ENCODE data around the gene LIF. TPM values are rescaled to one million over a fixed set of nuclear protein-coding genes. Genes with fewer than 3 reads are reported as not detected.

The LIF gene
- total RNA-seq, 1 donor, result 4.2 TPM

GRCh38 chr22:30261134-30261533 is 14.6 kb upstream of the LIF start:
- peaks cover 60% of the 10 kb centered on the region for H3K4me1 ChIP-seq (ENCODE audit: insufficient read depth, low read length)
- H3K9me3 ChIP-seq (ENCODE audit: low read depth, low read length), result no peaks in the 10 kb centered on the region
- no peaks in the 10 kb centered on the region for H3K27me3 ChIP-seq (ENCODE audit: insufficient read depth, low read length)
- H3K4me3 ChIP-seq (ENCODE audit: low read length), result no peak overlapping the region

- Histone ChIP-seq H3K27me3 (ENCODE audit: insufficient read depth, low read length) (no peaks in the 10 kb centered on the region), H3K4me3 (ENCODE audit: low read length) (no peak overlapping the region), H3K9me3 (ENCODE audit: low read depth, low read length) (no peaks in the 10 kb centered on the region), H3K4me1 (ENCODE audit: insufficient read depth, low read length) (peaks cover 59% of the 10 kb centered on the region)
Observed at GRCh38 chr22:30260682-30261081, 14.1 kb upstream of the LIF start.

GRCh38 chr22:30260276-30260675 is 13.7 kb upstream of the LIF start:
- Histone ChIP-seq H3K4me1 (ENCODE audit: insufficient read depth, low read length) (peaks cover 55% of the 10 kb centered on the region), H3K4me3 (ENCODE audit: low read length) (no peak overlapping the region), H3K9me3 (ENCODE audit: low read depth, low read length) (no peaks in the 10 kb centered on the region), H3K27me3 (ENCODE audit: insufficient read depth, low read length) (no peaks in the 10 kb centered on the region)

GRCh38 chr22:30254314-30254713 is 7.8 kb upstream of the LIF start:
- no peaks in the 10 kb centered on the region for H3K9me3 ChIP-seq (ENCODE audit: low read depth, low read length)
- H3K4me1 ChIP-seq (ENCODE audit: insufficient read depth, low read length), result peaks cover 20% of the 10 kb centered on the region
- H3K27me3 ChIP-seq (ENCODE audit: insufficient read depth, low read length), result no peaks in the 10 kb centered on the region
- no peak overlapping the region for H3K4me3 ChIP-seq (ENCODE audit: low read length)

- Histone ChIP-seq H3K4me3 (ENCODE audit: low read length) (no peak overlapping the region), H3K27me3 (ENCODE audit: insufficient read depth, low read length) (no peaks in the 10 kb centered on the region), H3K4me1 (ENCODE audit: insufficient read depth, low read length) (peaks cover 16% of the 10 kb centered on the region), H3K9me3 (ENCODE audit: low read depth, low read length) (no peaks in the 10 kb centered on the region)
Observed at GRCh38 chr22:30253205-30253852, 6.8 kb upstream of the LIF start.

- Histone ChIP-seq H3K4me3 (ENCODE audit: low read length) (no peak overlapping the region), H3K27me3 (ENCODE audit: insufficient read depth, low read length) (peaks cover 1% of the 10 kb centered on the region), H3K4me1 (ENCODE audit: insufficient read depth, low read length) (peaks cover 16% of the 10 kb centered on the region), H3K9me3 (ENCODE audit: low read depth, low read length) (no peaks in the 10 kb centered on the region)
Observed at GRCh38 chr22:30252411-30253204, 6.0 kb upstream of the LIF start.

- H3K9me3 ChIP-seq (ENCODE audit: low read depth, low read length), result no peaks in the 10 kb centered on the region
- peaks cover 24% of the 10 kb centered on the region for H3K4me1 ChIP-seq (ENCODE audit: insufficient read depth, low read length)
- H3K27me3 ChIP-seq (ENCODE audit: insufficient read depth, low read length), result peaks cover 9% of the 10 kb centered on the region
- H3K4me3 ChIP-seq (ENCODE audit: low read length), result no peak overlapping the region
Observed at GRCh38 chr22:30251711-30252110, 5.2 kb upstream of the LIF start.

- H3K4me1 ChIP-seq (ENCODE audit: insufficient read depth, low read length), result peaks cover 29% of the 10 kb centered on the region
- peaks cover 15% of the 10 kb centered on the region for H3K27me3 ChIP-seq (ENCODE audit: insufficient read depth, low read length)
- no peak overlapping the region for H3K4me3 ChIP-seq (ENCODE audit: low read length)
- no peaks in the 10 kb centered on the region for H3K9me3 ChIP-seq (ENCODE audit: low read depth, low read length)
Observed at GRCh38 chr22:30250661-30251267, 4.2 kb upstream of the LIF start.

- Histone ChIP-seq H3K27me3 (ENCODE audit: insufficient read depth, low read length) (peaks cover 18% of the 10 kb centered on the region), H3K9me3 (ENCODE audit: low read depth, low read length) (no peaks in the 10 kb centered on the region), H3K4me1 (ENCODE audit: insufficient read depth, low read length) (peaks cover 32% of the 10 kb centered on the region), H3K4me3 (ENCODE audit: low read length) (no peak overlapping the region)
Observed at GRCh38 chr22:30250039-30250565, 3.5 kb upstream of the LIF start.

- Histone ChIP-seq H3K4me1 (ENCODE audit: insufficient read depth, low read length) (peaks cover 32% of the 10 kb centered on the region), H3K27me3 (ENCODE audit: insufficient read depth, low read length) (peaks cover 18% of the 10 kb centered on the region), H3K9me3 (ENCODE audit: low read depth, low read length) (no peaks in the 10 kb centered on the region)
Observed at GRCh38 chr22:30249049-30250038, 2.8 kb upstream of the LIF start.

GRCh38 chr22:30248484-30248883 is 1.9 kb upstream of the LIF start:
- H3K4me3 ChIP-seq (ENCODE audit: low read length), result no peak overlapping the region
- H3K4me1 ChIP-seq (ENCODE audit: insufficient read depth, low read length), result peaks cover 29% of the 10 kb centered on the region
- peaks cover 18% of the 10 kb centered on the region for H3K27me3 ChIP-seq (ENCODE audit: insufficient read depth, low read length)
- H3K9me3 ChIP-seq (ENCODE audit: low read depth, low read length), result no peaks in the 10 kb centered on the region

More at GRCh38 chr22:30249049-30250038, 2.8 kb upstream of the LIF start:
- H3K4me3 ChIP-seq (ENCODE audit: low read length), result no peak overlapping the region

- no peaks in the 10 kb centered on the region for H3K9me3 ChIP-seq (ENCODE audit: low read depth, low read length)
- no peak overlapping the region for H3K4me3 ChIP-seq (ENCODE audit: low read length)
- peaks cover 26% of the 10 kb centered on the region for H3K4me1 ChIP-seq (ENCODE audit: insufficient read depth, low read length)
- H3K27me3 ChIP-seq (ENCODE audit: insufficient read depth, low read length), result peaks cover 18% of the 10 kb centered on the region
Observed at GRCh38 chr22:30247974-30248373, 1.4 kb upstream of the LIF start.

- H3K27me3 ChIP-seq (ENCODE audit: insufficient read depth, low read length), result peaks cover 18% of the 10 kb centered on the region
- H3K4me3 ChIP-seq (ENCODE audit: low read length), result no peak overlapping the region
- H3K4me1 ChIP-seq (ENCODE audit: insufficient read depth, low read length), result peaks cover 22% of the 10 kb centered on the region
- H3K9me3 ChIP-seq (ENCODE audit: low read depth, low read length), result no peaks in the 10 kb centered on the region
Observed at GRCh38 chr22:30247561-30247960, 1.0 kb upstream of the LIF start.

- no peaks in the 10 kb centered on the region for H3K9me3 ChIP-seq (ENCODE audit: low read depth, low read length)
- H3K4me3 ChIP-seq (ENCODE audit: low read length), result peak overlapping the region; percentile 16
- H3K4me1 ChIP-seq (ENCODE audit: insufficient read depth, low read length), result peaks cover 20% of the 10 kb centered on the region
- peaks cover 18% of the 10 kb centered on the region for H3K27me3 ChIP-seq (ENCODE audit: insufficient read depth, low read length)
Observed at GRCh38 chr22:30246814-30247376, 336 bp upstream of the LIF start.
